ENCODE measurements around the gene ECE1. TPM values are rescaled to one million over a fixed set of nuclear protein-coding genes. Genes with fewer than 3 reads are reported as not detected.

ECE1 gene
- total RNA-seq, 4 donors from 2014 or later, result 74.5 to 146 (median 97.2) TPM

DNA sequence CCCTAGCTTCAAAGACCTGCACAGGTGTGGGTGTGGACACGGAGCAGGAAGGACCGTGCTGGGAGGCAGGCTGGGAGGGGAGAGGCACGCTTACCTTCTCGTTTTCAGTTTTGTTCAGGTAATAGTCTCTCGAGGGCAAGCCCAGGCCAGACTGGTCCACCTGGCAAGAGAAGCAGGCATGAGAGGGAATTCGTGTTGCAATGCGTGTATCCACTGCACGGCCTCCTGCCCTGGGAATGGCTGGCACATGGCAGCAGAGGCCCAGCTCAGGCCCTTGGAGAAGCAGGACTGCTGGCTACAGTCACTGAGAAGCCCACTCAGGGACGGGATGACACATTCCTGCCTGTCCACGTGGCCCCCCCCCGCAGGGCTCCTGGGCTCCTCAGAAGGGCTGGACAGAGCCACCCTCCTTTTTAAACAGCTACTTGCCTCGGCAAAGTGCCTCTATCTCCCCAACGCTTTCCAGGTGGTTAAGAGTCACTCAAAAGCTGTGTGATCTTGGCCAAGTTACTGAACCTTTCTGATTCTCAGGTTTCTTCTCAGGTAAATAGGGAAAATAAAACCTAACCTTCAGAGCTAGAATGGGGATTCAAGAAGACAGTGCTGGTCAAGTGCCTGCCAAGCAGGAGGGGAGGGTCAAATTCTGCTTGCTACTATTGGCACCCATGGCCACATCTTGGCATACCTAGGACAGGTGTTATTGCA is 32.7 kb downstream of the ECE1 start:
- Histone ChIP-seq H3K36me3 (peaks cover 20 to 52% of the 10 kb centered on the region in 2 donors), H3K9me3 (no peaks in the 10 kb centered on the region), H3K4me1 (peaks cover 18 to 25% of the 10 kb centered on the region in 2 donors), H3K4me3 (replicated peaks in 1 of 3) (no peak overlapping the region), H3K27ac (no peak overlapping the region), H3K27me3 (no peaks in the 10 kb centered on the region)
- TF ChIP-seq, protein P1, sequence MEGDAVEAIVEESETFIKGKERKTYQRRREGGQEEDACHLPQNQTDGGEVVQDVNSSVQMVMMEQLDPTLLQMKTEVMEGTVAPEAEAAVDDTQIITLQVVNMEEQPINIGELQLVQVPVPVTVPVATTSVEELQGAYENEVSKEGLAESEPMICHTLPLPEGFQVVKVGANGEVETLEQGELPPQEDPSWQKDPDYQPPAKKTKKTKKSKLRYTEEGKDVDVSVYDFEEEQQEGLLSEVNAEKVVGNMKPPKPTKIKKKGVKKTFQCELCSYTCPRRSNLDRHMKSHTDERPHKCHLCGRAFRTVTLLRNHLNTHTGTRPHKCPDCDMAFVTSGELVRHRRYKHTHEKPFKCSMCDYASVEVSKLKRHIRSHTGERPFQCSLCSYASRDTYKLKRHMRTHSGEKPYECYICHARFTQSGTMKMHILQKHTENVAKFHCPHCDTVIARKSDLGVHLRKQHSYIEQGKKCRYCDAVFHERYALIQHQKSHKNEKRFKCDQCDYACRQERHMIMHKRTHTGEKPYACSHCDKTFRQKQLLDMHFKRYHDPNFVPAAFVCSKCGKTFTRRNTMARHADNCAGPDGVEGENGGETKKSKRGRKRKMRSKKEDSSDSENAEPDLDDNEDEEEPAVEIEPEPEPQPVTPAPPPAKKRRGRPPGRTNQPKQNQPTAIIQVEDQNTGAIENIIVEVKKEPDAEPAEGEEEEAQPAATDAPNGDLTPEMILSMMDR (IDR thresholded peaks at IDR 0.05), result no peak
- TF ChIP-seq POLR2A (IDR thresholded peaks at IDR 0.05), result no peak
- WGBS, 2 donors, result 90% methylated on average over 10 to 11 of the region's 13 CpGs
- DNase-seq, result no peak
- intact Hi-C loops (cut with DNase I), result loop anchor here (10.0 kb wide), 1 partner anchor 407 kb away; the partner anchor contains the start of gene RAP1GAP

DNA sequence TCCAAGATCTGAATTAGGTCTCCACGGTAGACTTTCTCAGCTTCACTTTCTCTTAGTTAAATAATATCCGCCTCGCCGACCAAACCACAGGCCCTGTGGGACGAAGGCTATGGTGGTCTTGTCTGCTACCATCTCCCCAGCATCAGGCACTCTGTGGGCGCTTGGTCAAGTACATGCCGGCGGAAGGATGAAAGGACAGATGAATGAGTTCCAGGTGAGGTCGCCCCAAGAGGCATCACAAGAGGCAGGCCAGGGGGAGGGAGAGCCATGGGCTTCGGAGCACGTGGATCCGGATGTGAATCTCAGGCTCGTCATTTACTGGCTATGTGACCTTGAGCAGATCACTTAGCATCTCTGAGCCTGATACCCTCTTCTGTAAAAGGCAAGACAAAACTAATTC is 33.5 kb downstream of the ECE1 start:
- H3K27me3 ChIP-seq, result no peaks in the 10 kb centered on the region
- no peak overlapping the region for H3K4me3 ChIP-seq (replicated peaks in 1 of 3)
- H3K36me3 ChIP-seq, result peaks cover 20 to 52% of the 10 kb centered on the region in 2 donors
- no peaks in the 10 kb centered on the region for H3K9me3 ChIP-seq
- TF ChIP-seq POLR2A (IDR thresholded peaks at IDR 0.05), result no peak
- TF ChIP-seq, protein P1 (IDR thresholded peaks at IDR 0.05), result no peak
- 93 to 95% methylated on average over 13 of the region's 13 CpGs for WGBS, 2 donors
- intact Hi-C loops (cut with DNase I), result loop anchor here (10.0 kb wide), 1 partner anchor 408 kb away; the partner anchor contains the start of gene RAP1GAP
- no peak for DNase-seq
- no peak overlapping the region for H3K27ac ChIP-seq
- H3K4me1 ChIP-seq, result peaks cover 15 to 25% of the 10 kb centered on the region in 2 donors

DNA sequence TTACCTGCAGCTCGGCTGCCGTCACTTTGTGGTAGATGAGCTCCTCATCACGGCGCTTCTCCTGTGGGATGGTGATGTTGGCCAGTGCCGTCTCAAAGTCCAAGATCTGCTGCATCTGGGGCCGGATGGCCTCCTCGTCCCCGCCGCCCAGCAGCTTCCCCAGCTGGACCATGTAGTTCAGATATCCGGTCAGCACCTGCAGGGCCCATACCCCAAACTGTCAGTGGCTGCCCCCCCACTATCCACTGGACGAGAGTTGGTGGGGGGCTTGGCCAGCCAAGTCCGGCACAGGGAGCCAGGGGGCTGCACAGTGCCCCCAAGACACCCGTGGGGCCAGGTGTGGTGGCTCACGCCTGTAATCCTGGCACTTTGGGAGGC is 34.3 kb downstream of the ECE1 start:
- no peaks in the 10 kb centered on the region for H3K9me3 ChIP-seq
- no peaks in the 10 kb centered on the region for H3K27me3 ChIP-seq
- peak overlapping the region in 1 of 3 donors; percentile 3 for H3K27ac ChIP-seq
- H3K4me1 ChIP-seq, result peaks cover 14 to 22% of the 10 kb centered on the region in 2 donors
- no peak overlapping the region for H3K4me3 ChIP-seq (replicated peaks in 1 of 3)
- H3K36me3 ChIP-seq, result peaks cover 28 to 52% of the 10 kb centered on the region in 2 donors
- TF ChIP-seq, protein P1 (IDR thresholded peaks at IDR 0.05), result no peak
- no peak for TF ChIP-seq POLR2A (IDR thresholded peaks at IDR 0.05)
- intact Hi-C loops (cut with DNase I), result loop anchor here (2.0 to 10.0 kb wide), 2 partner anchors 113 to 409 kb away; partner anchors contain the start of gene RAP1GAP
- WGBS, 2 donors, result 93 to 96% methylated on average over 3 to 14 of the region's 14 CpGs
- no peak for DNase-seq

DNA sequence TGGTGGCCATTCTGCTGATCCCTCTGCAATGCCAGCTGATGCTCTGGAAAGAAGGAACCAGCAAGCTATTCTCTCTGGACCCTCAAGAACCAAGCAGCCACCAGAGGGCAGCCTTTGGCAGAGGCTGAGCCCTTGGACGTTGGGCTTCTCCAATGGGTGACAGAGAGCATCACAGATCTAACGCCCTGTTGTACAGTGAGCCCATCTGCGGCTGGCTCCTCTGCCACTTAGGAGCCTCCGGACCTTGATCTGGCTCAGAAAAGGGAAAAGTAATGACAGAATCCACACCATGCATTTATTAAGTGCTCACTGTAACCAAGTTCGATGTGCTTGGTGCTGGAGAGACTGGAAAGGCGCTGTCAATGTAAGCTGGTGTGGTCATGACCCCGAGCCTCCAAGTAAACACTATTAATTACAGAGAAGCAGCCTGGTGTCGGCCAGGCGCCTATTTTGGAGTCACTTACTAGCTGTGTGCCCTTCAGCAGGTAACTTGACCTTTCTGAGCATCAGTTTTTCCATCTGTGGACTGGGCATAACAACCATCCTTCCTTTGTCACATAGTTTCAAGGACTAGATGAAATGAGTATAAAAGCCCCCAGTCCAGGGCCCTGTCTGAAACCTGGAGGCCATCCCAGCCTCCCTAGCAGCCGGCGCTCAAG is 34.9 kb downstream of the ECE1 start:
- H3K27me3 ChIP-seq, result no peaks in the 10 kb centered on the region
- H3K4me3 ChIP-seq (replicated peaks in 1 of 3), result no peak overlapping the region
- peaks cover 29 to 53% of the 10 kb centered on the region in 2 donors for H3K36me3 ChIP-seq
- H3K4me1 ChIP-seq, result peaks cover 14 to 18% of the 10 kb centered on the region in 2 donors
- WGBS, 2 donors, result 61 to 82% methylated on average over 8 to 10 of the region's 11 CpGs
- intact Hi-C loops (cut with DNase I), result loop anchor here (2.0 to 10.0 kb wide), 2 partner anchors 113 to 409 kb away; partner anchors contain the start of gene RAP1GAP
- H3K9me3 ChIP-seq, result no peaks in the 10 kb centered on the region
- H3K27ac ChIP-seq, result peak overlapping the region in 2 of 3 donors; percentile 15 to 53
- peak; percentile 89 to 93 for DNase-seq
- no peak for TF ChIP-seq POLR2A (IDR thresholded peaks at IDR 0.05)
- TF ChIP-seq, protein P1 (IDR thresholded peaks at IDR 0.05), result peak; percentile 52 to 91 (median 82)
